Activated CD8-positive, alpha-beta memory T cell treated with anti-CD3 and anti-CD28 coated beads, Interleukin-2, amount 50 U/mL, for 24 hours (primary cell): ENCODE measurements around the gene VWA2.
"Not testable (repeated sequence)": the region's sequence is repeated elsewhere in the genome, so short reads cannot be mapped to it uniquely, and the experiment has no call there.

Experiments
- DNase-seq: peaks from one replicate; pipeline ENCODE4 v3.0.0-alpha.2; 2020; ENCODE audit errors: extremely low read depth

Gene VWA2

GRCh38 chr10:114319406-114320248 lies 80.6 kb downstream of the VWA2 start:
- DNase-seq = no peak

- DNase-seq = no peak
These were observed 81.4 kb downstream of the VWA2 start for GRCh38 chr10:114320249-114321116.

GRCh38 chr10:114322344-114322743 lies 83.3 kb downstream of the VWA2 start:
- no peak for DNase-seq

GRCh38 chr10:114323023-114323422 lies 84.0 kb downstream of the VWA2 start:
- no peak for DNase-seq

- DNase-seq = no peak
These were observed 87.7 kb downstream of the VWA2 start for GRCh38 chr10:114326795-114327194.

GRCh38 chr10:114327537-114328440 lies 88.7 kb downstream of the VWA2 start:
- DNase-seq = no peak

- DNase-seq = no peak
These were observed 89.4 kb downstream of the VWA2 start for GRCh38 chr10:114328441-114328812.

GRCh38 chr10:114328874-114329273 lies 89.8 kb downstream of the VWA2 start:
- no peak for DNase-seq

- DNase-seq = no peak
These were observed 90.7 kb downstream of the VWA2 start for GRCh38 chr10:114329634-114330365.

- no peak for DNase-seq
These were observed 93.5 kb downstream of the VWA2 start for GRCh38 chr10:114332301-114333192.

GRCh38 chr10:114333441-114333840 lies 94.4 kb downstream of the VWA2 start:
- not testable (repeated sequence) for DNase-seq

- DNase-seq = no peak
These were observed 95.2 kb downstream of the VWA2 start for GRCh38 chr10:114334301-114334700.

- no peak for DNase-seq
These were observed 96.6 kb downstream of the VWA2 start for GRCh38 chr10:114335614-114336013.

GRCh38 chr10:114336823-114337509 lies 97.9 kb downstream of the VWA2 start:
- no peak for DNase-seq

GRCh38 chr10:114337510-114338462 lies 98.7 kb downstream of the VWA2 start:
- no peak for DNase-seq

GRCh38 chr10:114340816-114341215 lies 101.8 kb downstream of the VWA2 start:
- DNase-seq = no peak
